ENCODE measurements around the gene HOATZ. TPM values are rescaled to one million over a fixed set of nuclear protein-coding genes. Genes with fewer than 3 reads are reported as not detected.

Gene HOATZ
- under 1 TPM in 8 of 12 donors, not detected in 4; 0.04 to 0.19 (median 0.08) TPM for polyA plus RNA-seq (ENCODE audit: insufficient read length in 12 of 12)
- long read RNA-seq, donor 1 = 0 reads
- long read RNA-seq, donor 2 = 0 reads
- long read RNA-seq, donor 3 = 0 reads
- long read RNA-seq, donor 4 = 0 reads
- long read RNA-seq, donor 5 = 0 reads
- long read RNA-seq, donor 6 = 0 reads
- long read RNA-seq, donor 7 = 0 reads
- long read RNA-seq, donor 8 = 0 reads
- long read RNA-seq, donor 9 = 0 reads
- long read RNA-seq, donor 10 = 0 reads
- long read RNA-seq, donor 11 = 0 reads

DNA sequence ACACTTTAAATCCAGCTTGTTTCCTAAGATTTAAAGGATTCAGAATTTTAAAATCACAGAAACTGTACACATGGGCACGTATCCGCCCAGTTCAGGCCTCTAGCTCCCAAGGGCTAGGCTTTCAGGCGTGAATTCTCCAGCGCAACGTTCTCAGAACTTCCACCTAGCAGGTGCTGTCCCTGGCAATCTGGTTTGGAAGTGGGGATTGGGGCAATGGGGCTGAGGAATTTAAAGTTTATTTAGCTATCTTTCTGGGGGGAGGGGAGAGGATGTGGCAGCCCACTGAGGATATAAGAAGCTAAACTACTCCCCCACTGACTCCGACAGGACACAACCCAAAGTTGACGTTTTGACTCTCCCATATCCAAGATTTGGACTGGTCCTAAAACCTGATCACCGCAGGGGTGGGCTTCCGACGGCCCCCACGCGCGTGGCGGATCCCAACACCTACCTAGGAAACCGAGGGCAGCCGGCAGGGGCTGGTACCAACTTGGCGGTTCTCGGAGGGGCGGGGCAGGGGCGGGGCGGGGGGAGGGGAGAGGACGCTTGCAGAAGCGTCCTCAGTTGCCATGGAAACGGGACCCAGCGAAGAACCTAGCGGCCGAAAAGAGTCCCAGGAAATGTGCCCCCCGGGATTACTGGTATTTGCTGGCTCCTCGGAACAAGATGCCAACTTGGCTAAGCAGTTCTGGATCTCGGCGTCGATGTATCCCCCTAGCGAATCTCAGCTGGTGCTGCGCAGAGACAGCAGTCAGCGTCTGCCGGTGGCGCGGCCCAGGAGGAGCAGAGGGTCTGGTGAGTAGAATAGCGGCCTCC, at the start of gene HOATZ:
Gene HOATZ (plus strand): TSS at position 563 of the 816 bp plus-strand sequence. CDS start 7 bp downstream, at position 570.
- no peak for DNase-seq

DNA sequence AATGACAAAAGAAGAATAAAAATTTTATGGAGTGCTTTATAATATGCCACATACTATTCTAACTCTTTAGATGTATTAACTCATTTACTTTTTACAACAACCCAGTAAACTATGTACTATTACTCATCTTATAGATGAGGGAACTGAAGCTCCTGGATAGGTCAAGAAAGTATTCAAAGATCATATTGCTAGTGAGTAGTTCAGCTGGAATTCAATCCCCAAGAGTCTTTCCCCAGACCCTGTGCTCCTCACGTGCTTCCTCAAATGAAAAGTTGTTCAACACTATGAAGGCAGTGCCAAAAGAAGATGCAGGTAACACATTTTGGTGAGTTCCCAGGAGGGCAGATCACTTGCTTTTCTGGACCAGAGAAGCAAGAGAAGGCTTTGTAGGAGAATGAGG, 49.2 kb upstream of the HOATZ start:
- no peak for DNase-seq

GRCh38 chr11:111466615-111467014, 48.0 kb upstream of the HOATZ start:
- no peak for DNase-seq

GRCh38 chr11:111469200-111469599, 45.4 kb upstream of the HOATZ start:
- DNase-seq = no peak

DNA sequence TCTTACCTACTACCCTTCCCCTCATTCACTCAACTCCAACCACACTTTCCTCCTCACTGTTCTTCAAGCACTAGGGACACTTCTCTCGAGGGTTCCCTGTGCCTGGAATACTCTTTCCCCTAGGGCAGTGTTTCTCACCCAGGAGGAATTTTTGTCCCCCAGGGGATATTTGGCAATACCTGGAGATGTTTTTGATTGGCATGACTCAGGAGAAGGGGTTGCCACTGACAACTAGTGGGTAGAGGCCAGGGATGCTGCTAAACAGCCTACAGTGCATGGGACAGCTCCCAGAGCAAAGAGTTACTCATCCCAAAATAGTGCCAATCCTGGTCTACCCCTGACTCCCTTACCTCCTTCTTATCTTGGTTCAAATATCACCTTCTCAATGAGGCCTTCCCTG, 42.4 kb upstream of the HOATZ start:
- DNase-seq = no peak

DNA sequence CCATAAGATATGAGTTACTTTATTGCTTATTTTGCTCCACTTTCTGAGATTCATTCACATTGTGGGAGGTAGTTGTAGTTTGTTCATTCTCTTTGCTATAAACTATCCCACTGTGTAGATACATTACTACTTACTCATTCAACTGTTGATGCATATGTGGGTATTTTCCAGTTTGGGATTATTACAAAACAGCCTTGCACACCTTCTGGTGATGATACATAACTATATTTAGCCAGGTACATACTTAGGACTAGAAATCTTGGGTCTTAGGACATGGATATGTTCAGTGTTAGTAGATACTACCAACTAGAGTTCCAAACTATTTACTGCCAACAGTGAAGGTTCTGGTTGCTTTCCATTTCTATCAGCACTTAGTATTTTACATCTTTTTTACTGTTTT, 40.1 kb upstream of the HOATZ start:
- DNase-seq = no peak

DNA sequence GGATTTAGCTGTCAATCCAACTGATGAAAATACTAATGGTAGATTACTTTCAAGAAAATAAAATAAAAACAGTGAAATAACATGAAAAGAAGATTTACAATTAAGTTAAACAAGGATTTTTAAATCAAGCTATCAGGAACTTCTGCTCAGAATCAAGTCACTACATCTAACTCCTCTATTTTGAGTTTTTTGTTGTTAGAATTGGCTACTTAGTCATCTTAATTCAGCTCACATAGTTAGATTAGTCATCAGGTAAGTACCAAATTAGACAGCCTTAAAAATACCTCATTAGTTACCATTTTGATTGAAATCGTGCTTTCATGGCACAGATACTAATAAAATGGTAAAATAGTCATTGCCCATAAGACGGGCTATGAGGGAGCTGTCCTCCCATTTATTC, 38.2 kb upstream of the HOATZ start:
- DNase-seq = no peak

DNA sequence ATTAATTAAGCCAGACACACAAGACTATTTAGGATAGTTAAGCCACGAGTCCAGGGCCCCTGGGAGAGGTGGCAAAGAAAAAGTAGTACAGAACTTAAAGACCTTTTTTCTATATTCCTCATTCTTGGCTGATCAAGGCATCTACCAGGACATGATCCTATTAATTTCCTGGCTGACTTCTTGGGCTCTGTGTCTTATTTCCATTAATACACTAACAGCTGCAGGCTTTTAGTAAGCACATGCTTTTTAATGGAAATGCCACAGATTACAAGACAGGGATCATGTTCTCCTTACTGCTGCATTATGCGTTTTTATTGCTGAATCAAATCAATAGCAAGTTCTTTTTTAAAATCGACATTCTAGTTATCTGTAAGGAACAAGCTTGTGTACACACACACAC, 37.6 kb upstream of the HOATZ start:
- DNase-seq = no peak

- DNase-seq = no peak
Measured at GRCh38 chr11:111477898-111478297, 36.7 kb upstream of the HOATZ start.

DNA sequence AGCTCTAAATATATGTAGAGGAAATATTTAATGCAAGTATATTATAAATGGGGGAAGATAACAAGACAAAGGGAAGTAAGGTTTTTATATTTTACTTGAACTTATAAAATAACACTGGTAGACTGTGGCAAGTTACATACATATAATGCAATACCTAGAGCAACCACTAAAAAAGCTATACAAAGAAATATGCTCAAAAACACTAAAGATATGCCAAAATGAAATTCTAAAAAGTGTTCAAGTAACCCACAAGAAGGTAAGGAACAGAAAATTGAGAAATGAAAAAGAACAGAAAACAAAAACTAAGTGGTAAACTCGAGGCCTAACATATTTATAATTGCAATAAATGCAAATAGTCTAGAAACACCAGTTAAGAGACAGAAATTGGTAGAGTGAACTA, 34.9 kb upstream of the HOATZ start:
- no peak for DNase-seq

DNA sequence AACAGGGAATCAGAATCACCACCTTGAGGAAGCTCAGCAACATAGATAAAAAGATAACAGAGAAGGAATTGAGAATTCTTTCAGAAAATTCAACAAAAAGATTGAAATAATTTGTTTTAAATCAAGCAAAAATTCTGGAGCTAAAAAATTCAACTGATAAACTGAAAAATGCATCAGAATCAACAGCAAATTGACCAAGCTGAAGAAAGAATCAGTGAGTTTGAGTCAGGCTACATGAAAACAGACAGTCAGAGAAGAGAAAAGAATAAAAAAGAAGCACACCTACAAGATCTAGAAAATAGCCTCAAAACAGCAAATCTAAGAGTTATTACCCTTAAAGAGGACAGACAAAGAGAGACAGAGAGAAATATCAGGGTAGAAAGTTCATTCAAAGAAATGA, 31.1 kb upstream of the HOATZ start:
- DNase-seq = no peak

GRCh38 chr11:111490496-111490895, 24.1 kb upstream of the HOATZ start:
- DNase-seq = no peak

GRCh38 chr11:111494040-111494439, 20.5 kb upstream of the HOATZ start:
- no peak for DNase-seq

DNA sequence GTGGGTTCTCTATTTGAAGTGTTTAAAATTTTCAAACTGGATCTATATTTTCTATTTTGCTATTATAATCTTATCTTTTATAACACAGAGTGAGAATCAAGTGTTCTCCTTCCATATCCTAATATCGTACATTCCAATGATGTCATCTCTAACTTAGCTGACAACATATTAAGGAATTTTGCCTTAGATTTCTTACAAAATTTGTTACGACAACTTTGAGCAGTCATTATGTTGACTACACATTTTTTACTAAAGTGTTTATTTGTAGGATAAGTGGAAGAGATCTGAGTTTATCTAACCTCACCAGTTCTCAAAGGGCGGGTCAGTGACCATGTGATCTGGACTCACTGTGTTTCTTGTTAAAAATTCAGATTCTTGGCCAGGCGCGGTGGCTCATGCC, 15.1 kb upstream of the HOATZ start:
- no peak for DNase-seq

- no peak for DNase-seq
Measured at GRCh38 chr11:111500481-111500880, 14.1 kb upstream of the HOATZ start.

- DNase-seq = no peak
Measured at GRCh38 chr11:111502611-111503010, 12.0 kb upstream of the HOATZ start.

- DNase-seq = no peak
Measured at GRCh38 chr11:111510311-111510710, 4.3 kb upstream of the HOATZ start.

DNA sequence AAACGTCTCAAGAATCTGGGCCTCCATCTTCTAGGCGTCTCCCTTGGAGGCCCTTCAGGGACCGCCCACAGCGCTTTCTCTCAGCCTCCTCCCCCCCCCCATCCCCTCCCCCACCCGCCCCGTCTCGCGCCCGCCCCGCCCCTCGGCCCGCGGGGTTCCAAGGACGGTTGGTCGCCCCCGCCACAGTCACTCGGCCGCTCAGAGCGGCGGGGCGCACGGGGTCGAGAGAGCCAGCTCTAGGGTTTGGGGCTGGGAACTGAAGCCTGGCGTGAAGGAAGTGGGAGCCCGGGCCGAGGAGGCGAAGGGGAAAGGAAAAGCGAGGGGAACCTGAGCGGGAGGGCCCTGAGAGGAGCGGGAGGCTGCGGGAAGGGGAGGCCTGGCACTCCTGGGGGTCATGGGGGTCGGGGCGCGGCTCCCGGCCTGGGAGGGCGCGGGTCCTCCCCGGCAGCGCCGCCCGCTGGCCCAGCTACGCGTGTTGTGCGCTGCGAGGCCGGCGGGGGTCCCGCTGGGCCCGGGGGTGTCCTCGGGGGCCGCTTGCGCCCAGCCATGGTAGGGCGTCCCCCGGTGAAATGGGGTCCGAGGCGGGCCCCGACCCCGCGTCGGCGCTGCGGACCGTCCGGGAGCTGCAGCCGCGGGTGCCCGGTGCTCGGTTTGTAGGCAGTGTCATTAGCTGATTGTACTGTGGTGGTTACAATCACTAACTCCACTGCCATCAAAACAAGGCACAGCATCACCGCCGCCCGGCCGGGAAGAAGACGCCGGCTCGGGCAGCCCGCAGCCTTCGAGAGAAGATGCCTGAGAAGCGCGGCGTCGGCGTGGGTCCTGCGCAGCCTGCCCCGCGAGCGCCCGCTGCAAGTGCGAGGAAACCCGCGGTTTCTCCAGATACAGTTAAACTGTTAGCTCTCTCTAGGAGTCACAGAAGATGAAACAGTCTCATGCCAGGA, 2.0 kb upstream of the HOATZ start, which contains the start of gene BTG4:
Gene BTG4 (minus strand): TSS at position 91 of the 944 bp plus-strand sequence. CDS start 13,610 bp downstream, outside the sequence.
- DNase-seq = no peak

DNA sequence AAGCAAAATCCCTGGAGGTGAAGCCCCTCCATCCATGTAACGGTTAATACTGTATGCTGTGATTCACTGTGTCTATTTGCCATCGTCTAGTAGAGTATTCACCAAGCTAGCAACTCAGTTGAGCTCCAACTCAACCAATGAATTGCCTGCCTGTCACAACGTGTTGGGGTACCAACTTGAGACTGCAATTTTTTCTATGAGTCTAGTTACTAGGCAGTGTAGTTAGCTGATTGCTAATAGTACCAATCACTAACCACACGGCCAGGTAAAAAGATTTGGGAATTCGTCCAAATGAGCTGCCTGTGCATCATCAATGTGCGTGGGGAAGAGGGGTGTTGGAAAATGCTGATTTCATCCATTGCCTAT, 1.4 kb upstream of the HOATZ start:
- no peak for DNase-seq

- no peak for DNase-seq
Measured at GRCh38 chr11:111515591-111515990, 1.0 kb downstream of the HOATZ start.

DNA sequence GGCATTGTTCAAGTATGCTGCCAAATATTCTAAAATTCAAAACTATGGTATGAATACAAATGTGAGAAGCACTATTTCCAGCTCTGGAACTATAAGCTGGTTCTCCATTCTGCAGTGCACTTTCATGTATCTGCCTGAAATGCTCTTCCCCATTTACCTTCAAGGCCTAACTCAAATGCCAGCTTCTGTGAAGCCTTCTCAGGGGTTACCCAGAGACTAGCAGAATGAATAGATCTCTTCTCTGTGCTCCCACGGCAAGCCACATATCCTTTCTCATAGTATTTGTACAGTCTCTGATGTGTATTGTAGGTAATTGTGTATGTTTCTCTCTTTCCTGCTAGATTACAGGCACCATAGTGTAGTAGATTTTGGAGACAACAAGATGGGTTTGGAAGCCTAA, 4.1 kb downstream of the HOATZ start:
- DNase-seq = no peak

DNA sequence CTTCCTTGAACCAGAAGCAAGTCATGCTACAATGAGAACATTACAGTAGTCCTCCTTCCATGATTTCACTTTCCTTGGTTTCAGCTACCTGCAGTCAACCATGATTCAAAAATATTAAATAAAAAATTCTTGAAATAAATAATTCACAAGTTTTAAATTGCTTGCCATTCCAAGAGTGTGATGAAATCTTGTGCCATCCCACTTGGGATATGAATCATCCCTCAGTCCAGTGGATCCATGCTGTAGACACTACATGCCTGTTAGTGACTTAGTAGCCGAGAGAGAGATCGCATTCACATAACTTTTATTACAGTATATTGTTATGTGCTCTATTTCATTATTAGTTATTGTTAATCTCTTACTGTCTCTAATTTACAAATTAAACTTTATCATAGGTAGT, 6.0 kb downstream of the HOATZ start:
- no peak for DNase-seq

All from muscle of arm (tissue), 14 donors.